Neural progenitor cell (in vitro differentiated cells): ENCODE measurements around the gene HAUS8. TPM values are rescaled to one million over a fixed set of nuclear protein-coding genes. Genes with fewer than 3 reads are reported as not detected.

Experiments used
- DNase-seq: peaks from one replicate; pipeline ENCODE4 v3.0.0-alpha.2; 2016; ENCODE audit warnings: low spot score
- H2AFZ ChIP-seq: fragments of 200-600 bp; sonication (generic); replicated peaks from 2 replicates; pipeline ENCODE4 v1.6.1; 2016; ENCODE audit warnings: antibody characterized with exemption
- H3F3A ChIP-seq: fragments of 200-600 bp; sonication (generic); 2 replicates; pipeline ENCODE4 v1.6.1; 2016; ENCODE audit warnings: antibody characterized with exemption, low read depth
- H3K27ac ChIP-seq: fragments of 200-600 bp; sonication (generic); 2 replicates; pipeline ENCODE4 v1.5.1; 2016; ENCODE audit warnings: mild to moderate bottlenecking
- H3K27me3 ChIP-seq: fragments of 200-600 bp; sonication (generic); 2 replicates; pipeline ENCODE4 v1.6.1; 2016; ENCODE audit warnings: mild to moderate bottlenecking, moderate library complexity
- H3K36me3 ChIP-seq: fragments of 200-600 bp; sonication (generic); 2 replicates; pipeline ENCODE4 v1.5.1; 2016
- H3K4me1 ChIP-seq: fragments of 200-600 bp; sonication (generic); 2 replicates; pipeline ENCODE4 v1.6.1; 2016; ENCODE audit warnings: mixed run types
- H3K4me2 ChIP-seq: fragments of 200-600 bp; sonication (generic); 2 replicates; pipeline ENCODE4 v1.6.1; 2016
- H3K4me3 ChIP-seq: fragments of 200-600 bp; sonication (generic); 2 replicates; pipeline ENCODE4 v1.5.1; 2016
- H3K79me2 ChIP-seq: fragments of 200-600 bp; sonication (generic); 2 replicates; pipeline ENCODE4 v1.6.1; 2016; ENCODE audit warnings: low read depth
- H3K9ac ChIP-seq: fragments of 200-600 bp; sonication (generic); 2 replicates; pipeline ENCODE4 v1.6.1; 2016
- H3K9me3 ChIP-seq: fragments of 200-600 bp; sonication (generic); 2 replicates; pipeline ENCODE4 v1.5.1; 2016; ENCODE audit warnings: low read depth
- H4K20me1 ChIP-seq: fragments of 200-600 bp; sonication (generic); 2 replicates; pipeline ENCODE4 v1.6.1; 2016; ENCODE audit warnings: low read depth
- H3K27ac Mint-ChIP-seq: 3 replicates; pipeline ENCODE4 v1.8.0; 2021; ENCODE audit warnings: mixed read lengths
- H3K27me3 Mint-ChIP-seq: 2 replicates; pipeline ENCODE4 v1.8.0; 2022; ENCODE audit warnings: low read depth, mild to moderate bottlenecking, inconsistent platforms, moderate library complexity, mixed read lengths; ENCODE audit not compliant: insufficient read depth
- H3K36me3 Mint-ChIP-seq: 3 replicates; pipeline ENCODE4 v1.8.0; 2021; ENCODE audit warnings: mixed read lengths
- H3K4me1 Mint-ChIP-seq: 3 replicates; pipeline ENCODE4 v1.8.0; 2021; ENCODE audit warnings: mixed read lengths
- H3K4me3 Mint-ChIP-seq: 3 replicates; pipeline ENCODE4 v1.8.0; 2021; ENCODE audit warnings: mild to moderate bottlenecking, moderate library complexity, mixed read lengths
- H3K9me3 Mint-ChIP-seq: 3 replicates; pipeline ENCODE4 v1.8.0; 2020; ENCODE audit warnings: mixed read lengths
- CTCF ChIP-seq: fragments of 200-600 bp; sonication (generic); IDR thresholded peaks from 2 replicates; pipeline ENCODE4 v1.5.1; 2017; ENCODE audit warnings: antibody characterized with exemption, mild to moderate bottlenecking
- EZH2 ChIP-seq: fragments of 200-600 bp; sonication (generic); IDR thresholded peaks from 2 replicates; pipeline ENCODE4 v1.6.1; 2017; ENCODE audit warnings: antibody characterized with exemption, mild to moderate bottlenecking, moderate library complexity
- EZH2phosphoT487 ChIP-seq: fragments of 200-600 bp; sonication (generic); IDR thresholded peaks from 2 replicates; pipeline ENCODE4 v1.6.1; 2017; ENCODE audit warnings: antibody characterized with exemption
- total RNA-seq: library from RNA; depleted of rRNA; stranded (reverse); fragments of >200 nt; gene quantifications from 2 replicates; pipeline ENCODE4 v1.2.3, GENCODE V29; 2015; ENCODE audit warnings: low replicate concordance

The HAUS8 gene, protein sequence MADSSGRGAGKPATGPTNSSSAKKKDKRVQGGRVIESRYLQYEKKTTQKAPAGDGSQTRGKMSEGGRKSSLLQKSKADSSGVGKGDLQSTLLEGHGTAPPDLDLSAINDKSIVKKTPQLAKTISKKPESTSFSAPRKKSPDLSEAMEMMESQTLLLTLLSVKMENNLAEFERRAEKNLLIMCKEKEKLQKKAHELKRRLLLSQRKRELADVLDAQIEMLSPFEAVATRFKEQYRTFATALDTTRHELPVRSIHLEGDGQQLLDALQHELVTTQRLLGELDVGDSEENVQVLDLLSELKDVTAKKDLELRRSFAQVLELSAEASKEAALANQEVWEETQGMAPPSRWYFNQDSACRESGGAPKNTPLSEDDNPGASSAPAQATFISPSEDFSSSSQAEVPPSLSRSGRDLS
- 15.6 and 16.3 TPM in 2 replicates for total RNA-seq

DNA sequence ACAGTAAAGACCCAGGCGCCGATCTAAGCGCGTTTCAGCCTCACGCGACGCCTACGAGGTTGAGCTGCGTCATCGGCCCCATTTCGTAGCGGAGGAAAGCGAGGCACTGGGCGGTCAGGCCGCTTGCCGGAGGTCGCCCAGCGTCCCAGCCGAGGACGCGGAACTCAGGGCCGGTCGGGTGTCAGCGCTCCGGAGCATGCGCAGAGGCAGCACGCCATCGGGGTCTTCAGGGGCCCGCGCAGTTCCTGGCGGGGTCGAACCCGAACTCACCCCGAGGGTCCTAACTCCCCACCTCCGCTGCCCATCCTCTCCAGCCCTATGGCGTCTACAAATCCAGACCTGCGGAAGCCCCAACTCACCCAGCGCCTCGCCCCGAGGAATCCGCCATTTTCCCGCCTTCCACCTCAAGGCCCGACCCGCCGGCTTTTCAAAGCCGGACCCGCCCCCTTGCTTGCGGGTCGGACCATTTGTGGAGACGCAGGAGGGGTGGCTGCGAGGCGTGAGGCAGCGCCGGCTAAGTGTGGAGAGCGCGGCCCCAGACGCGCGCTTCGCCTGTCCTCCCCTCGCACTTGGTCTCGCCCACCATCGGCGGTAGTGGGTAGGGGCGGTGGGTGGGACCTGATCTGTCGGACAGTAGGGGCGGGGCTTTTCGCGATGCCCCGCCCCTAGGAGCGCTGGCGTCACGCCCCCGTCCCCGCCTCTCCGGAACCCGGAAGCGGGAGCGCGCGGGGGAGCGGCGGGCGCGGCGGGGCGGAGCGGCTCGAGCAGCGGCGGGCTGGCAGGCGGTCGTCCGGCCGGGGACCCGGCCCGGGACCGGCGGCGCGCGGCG lies at the start of gene HAUS8, which contains the start of gene MYO9B:
Gene HAUS8 (minus strand): TSS at position 418 of the 829 bp plus-strand sequence. CDS start 30 bp downstream, at position 388.
Gene MYO9B (plus strand): TSS at position 743 of the 829 bp plus-strand sequence. CDS start 25,941 bp downstream, outside the sequence.
- Histone ChIP-seq H3K4me2 (peak within 1 kb of the TSS; percentile 93), H3K9me3 (no peaks in the 10 kb centered on the region), H3K79me2 (peaks cover 62% of the 10 kb centered on the region), H2AFZ (peak within 1 kb of the TSS; percentile 42), H3K4me3 (peak within 1 kb of the TSS; percentile 65), H3K4me1 (peaks cover 26% of the 10 kb centered on the region), H3K36me3 (no peaks in the 10 kb centered on the region), H3F3A (peaks cover 15% of the 10 kb centered on the region), H3K27ac (peak within 1 kb of the TSS; percentile 40), H4K20me1 (peaks cover 71% of the 10 kb centered on the region), H3K9ac (peak within 1 kb of the TSS; percentile 67), H3K27me3 (peaks cover 8% of the 10 kb centered on the region)
- no peaks in the 10 kb centered on the region for H3K9me3 Mint-ChIP-seq
- TF ChIP-seq EZH2 = no peak
- TF ChIP-seq CTCF = no peak
- TF ChIP-seq EZH2phosphoT487 = no peak
- H3K36me3 Mint-ChIP-seq = peaks cover 14% of the 10 kb centered on the region
- peak within 1 kb of the TSS; percentile 99 for H3K4me3 Mint-ChIP-seq
- peaks cover 54% of the 10 kb centered on the region for H3K4me1 Mint-ChIP-seq
- peak within 1 kb of the TSS; percentile 91 for H3K27ac Mint-ChIP-seq
- peak; percentile 100 for DNase-seq
- peaks cover 6% of the 10 kb centered on the region for H3K27me3 Mint-ChIP-seq

- no peaks in the 10 kb centered on the region for H3K9me3 Mint-ChIP-seq
- H3K27ac Mint-ChIP-seq = no peak overlapping the region
- Histone ChIP-seq H3K9me3 (no peaks in the 10 kb centered on the region), H3K36me3 (no peaks in the 10 kb centered on the region), H2AFZ (no peak overlapping the region), H3F3A (no peaks in the 10 kb centered on the region), H3K4me2 (no peak overlapping the region), H3K27me3 (no peaks in the 10 kb centered on the region), H3K79me2 (no peaks in the 10 kb centered on the region), H3K9ac (no peak overlapping the region), H3K27ac (no peak overlapping the region), H3K4me1 (no peaks in the 10 kb centered on the region), H4K20me1 (peaks cover 6% of the 10 kb centered on the region), H3K4me3 (no peak overlapping the region)
- H3K4me3 Mint-ChIP-seq = no peak overlapping the region
- DNase-seq = no peak
- H3K36me3 Mint-ChIP-seq = peaks cover 8% of the 10 kb centered on the region
- peaks cover 8% of the 10 kb centered on the region for H3K4me1 Mint-ChIP-seq
- TF ChIP-seq EZH2 (no peak), CTCF (no peak), EZH2phosphoT487 (no peak)
- H3K27me3 Mint-ChIP-seq = peaks cover 2% of the 10 kb centered on the region
These were observed 48.8 kb upstream of the HAUS8 start for GRCh38 chr19:17124025-17124424.

- Mint-ChIP-seq H3K27ac (no peak overlapping the region), H3K36me3 (peaks cover 6% of the 10 kb centered on the region), H3K4me3 (no peak overlapping the region), H3K4me1 (peaks cover 8% of the 10 kb centered on the region), H3K9me3 (no peaks in the 10 kb centered on the region), H3K27me3 (peaks cover 2% of the 10 kb centered on the region)
- Histone ChIP-seq H2AFZ (no peak overlapping the region), H3K36me3 (no peaks in the 10 kb centered on the region), H3K4me2 (no peak overlapping the region), H3K4me1 (no peaks in the 10 kb centered on the region), H3K9me3 (no peaks in the 10 kb centered on the region), H3F3A (no peaks in the 10 kb centered on the region), H4K20me1 (peaks cover 14% of the 10 kb centered on the region), H3K27me3 (no peaks in the 10 kb centered on the region), H3K79me2 (no peaks in the 10 kb centered on the region), H3K4me3 (no peak overlapping the region), H3K27ac (no peak overlapping the region), H3K9ac (no peak overlapping the region)
- TF ChIP-seq EZH2 (no peak), EZH2phosphoT487 (no peak), CTCF (no peak)
- DNase-seq = no peak
These were observed 47.8 kb upstream of the HAUS8 start for GRCh38 chr19:17123041-17123440.
